Suprapubic skin (tissue), 4 donors: ENCODE results near the gene EMC8. TPM values are rescaled to one million over a fixed set of nuclear protein-coding genes. Genes with fewer than 3 reads are reported as not detected.

Source experiments
- DNase-seq, 2 donors: peaks; one replicate each; pipeline ENCODE4 v3.0.0-alpha.2; 2019; ENCODE audit warnings: low spot score in 2 of 2
- H3K27ac ChIP-seq: fragments of 200-600 bp; sonication (generic); one replicate; pipeline ENCODE4 v1.5.1; 2019
- H3K27me3 ChIP-seq: fragments of 200-600 bp; sonication (generic); one replicate; pipeline ENCODE4 v1.5.1; 2019
- H3K36me3 ChIP-seq: fragments of 200-600 bp; sonication (generic); one replicate; pipeline ENCODE4 v1.5.1; 2019
- H3K4me1 ChIP-seq: fragments of 200-600 bp; sonication (generic); one replicate; pipeline ENCODE4 v1.5.1; 2019
- H3K4me3 ChIP-seq: fragments of 200-600 bp; sonication (generic); one replicate; pipeline ENCODE4 v1.5.1; 2019; ENCODE audit warnings: mild to moderate bottlenecking
- H3K9me3 ChIP-seq: fragments of 200-600 bp; sonication (generic); one replicate; pipeline ENCODE4 v1.5.1; 2019
- CTCF ChIP-seq, 2 donors: fragments of 200-600 bp in 1 of 2; fragments of 450-650 bp in 1 of 2; sonication (generic) in 1 of 2; IDR thresholded peaks; one replicate each; pipeline ENCODE4 v1.5.1; 2016 to 2019; ENCODE audit warnings: antibody characterized with exemption in 2 of 2, mild to moderate bottlenecking in 1 of 2, moderate library complexity in 1 of 2
- EP300 ChIP-seq: sonication (generic); formaldehyde crosslinking; IDR thresholded peaks from one replicate; pipeline ENCODE4 v1.6.1; 2017; ENCODE audit warnings: antibody characterized with exemption
- POLR2A ChIP-seq, 2 donors: fragments of 450-650 bp; IDR thresholded peaks; one replicate each; pipeline ENCODE4 v1.6.1; 2017; ENCODE audit warnings: antibody characterized with exemption in 2 of 2, mild to moderate bottlenecking in 2 of 2, moderate library complexity in 2 of 2
- POLR2AphosphoS5 ChIP-seq, 3 donors: sonication (generic); formaldehyde crosslinking; IDR thresholded peaks; one replicate each; pipeline ENCODE4 v1.6.1; 2017; ENCODE audit warnings: antibody characterized with exemption in 3 of 3
- WGBS: methylation state at CpG from one replicate; pipeline ENCODE4 v1.1.5; 2018; 5-methylcytosine and 5-hydroxymethylcytosine counted together
- total RNA-seq, 4 donors: library from RNA; depleted of rRNA; stranded (reverse); fragments of >200 nt; gene quantifications; one replicate each; pipeline ENCODE4 v1.1.0, GENCODE V29; 2016

Gene EMC8
- total RNA-seq, 4 donors from 2014 or later: 20.4 to 39.5 (median 23.9) TPM

- TF ChIP-seq POLR2A (IDR thresholded peaks at IDR 0.05) (no peak), CTCF (IDR thresholded peaks at IDR 0.05) (no peak), EP300 (no peak), POLR2AphosphoS5 (IDR thresholded peaks at IDR 0.05) (no peak)
- no peak for DNase-seq
- H3K9me3 ChIP-seq: no peaks in the 10 kb centered on the region
- H3K4me1 ChIP-seq: no peaks in the 10 kb centered on the region
- H3K27ac ChIP-seq: no peak overlapping the region
- WGBS: 95% methylated on average over 2 of the region's 2 CpGs
- H3K4me3 ChIP-seq: no peak overlapping the region
- H3K27me3 ChIP-seq: no peaks in the 10 kb centered on the region
- H3K36me3 ChIP-seq: peaks cover 34% of the 10 kb centered on the region
Measured at GRCh38 chr16:85785927-85786326, 13.4 kb downstream of the EMC8 start.

DNA sequence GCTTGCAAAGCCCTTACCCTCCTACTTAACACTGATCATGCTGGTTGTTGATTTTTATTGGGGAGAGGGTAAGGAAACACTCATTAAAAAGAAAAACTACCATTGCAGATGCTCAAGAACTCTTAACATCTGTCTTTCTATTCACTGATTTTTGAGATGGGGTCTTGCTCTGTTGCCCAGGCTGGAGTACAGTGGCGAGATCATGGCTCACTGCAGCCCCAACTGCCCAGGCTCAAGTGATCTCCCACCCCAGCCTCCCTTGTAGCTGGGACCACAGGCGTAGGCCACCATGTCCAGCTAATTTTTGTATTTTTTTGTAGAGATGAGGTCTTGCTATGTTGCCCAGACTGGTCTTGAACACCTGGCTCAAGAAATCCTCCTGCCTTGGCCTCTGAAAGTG is 14.5 kb downstream of the EMC8 start:
- Histone ChIP-seq H3K36me3 (peaks cover 45% of the 10 kb centered on the region), H3K9me3 (no peaks in the 10 kb centered on the region), H3K4me1 (no peaks in the 10 kb centered on the region), H3K27ac (no peak overlapping the region), H3K27me3 (no peaks in the 10 kb centered on the region), H3K4me3 (no peak overlapping the region)
- TF ChIP-seq POLR2AphosphoS5 (IDR thresholded peaks at IDR 0.05) (no peak), POLR2A (IDR thresholded peaks at IDR 0.05) (no peak), EP300 (no peak), CTCF (IDR thresholded peaks at IDR 0.05) (no peak)
- no peak for DNase-seq
- 96% methylated on average over 2 of the region's 2 CpGs for WGBS

DNA sequence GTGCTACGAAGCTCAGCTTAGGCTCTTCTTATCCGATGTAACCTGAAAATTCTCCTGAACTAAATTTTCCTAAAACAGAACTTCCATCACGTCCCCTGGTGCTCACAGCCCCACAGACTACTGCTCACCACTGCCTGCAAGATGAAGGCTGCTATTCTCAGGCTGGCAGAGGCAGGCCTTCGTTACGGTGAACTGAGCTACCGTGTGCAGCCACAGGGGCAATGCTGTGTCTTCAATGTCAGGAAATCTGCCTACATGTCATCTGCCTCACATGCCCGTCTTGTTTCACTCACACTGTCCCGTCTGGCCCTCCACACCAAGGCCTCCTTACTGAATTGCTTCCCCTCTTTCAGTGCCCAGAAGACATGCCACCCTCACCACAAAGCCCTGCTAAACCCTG is 15.9 kb downstream of the EMC8 start:
- H3K27me3 ChIP-seq: no peaks in the 10 kb centered on the region
- no peak overlapping the region for H3K4me3 ChIP-seq
- TF ChIP-seq POLR2A (IDR thresholded peaks at IDR 0.05): no peak
- H3K9me3 ChIP-seq: no peaks in the 10 kb centered on the region
- no peak overlapping the region for H3K27ac ChIP-seq
- 91% methylated on average over 8 of the region's 8 CpGs for WGBS
- no peaks in the 10 kb centered on the region for H3K4me1 ChIP-seq
- peaks cover 53% of the 10 kb centered on the region for H3K36me3 ChIP-seq
- no peak for DNase-seq

- TF ChIP-seq POLR2AphosphoS5 (IDR thresholded peaks at IDR 0.05): no peak
- TF ChIP-seq EP300: no peak
- no peak for TF ChIP-seq POLR2A (IDR thresholded peaks at IDR 0.05)
- no peak for TF ChIP-seq CTCF (IDR thresholded peaks at IDR 0.05)
- peaks cover 48% of the 10 kb centered on the region for H3K36me3 ChIP-seq
- no peak for DNase-seq
- no peak overlapping the region for H3K4me3 ChIP-seq
- no peaks in the 10 kb centered on the region for H3K27me3 ChIP-seq
- H3K4me1 ChIP-seq: peaks cover 9% of the 10 kb centered on the region
- H3K9me3 ChIP-seq: no peaks in the 10 kb centered on the region
- whole genome bisulfite sequencing: 76% methylated on average over 6 of the region's 6 CpGs
- H3K27ac ChIP-seq: no peak overlapping the region
Measured at GRCh38 chr16:85782451-85782850, 16.9 kb downstream of the EMC8 start.

DNA sequence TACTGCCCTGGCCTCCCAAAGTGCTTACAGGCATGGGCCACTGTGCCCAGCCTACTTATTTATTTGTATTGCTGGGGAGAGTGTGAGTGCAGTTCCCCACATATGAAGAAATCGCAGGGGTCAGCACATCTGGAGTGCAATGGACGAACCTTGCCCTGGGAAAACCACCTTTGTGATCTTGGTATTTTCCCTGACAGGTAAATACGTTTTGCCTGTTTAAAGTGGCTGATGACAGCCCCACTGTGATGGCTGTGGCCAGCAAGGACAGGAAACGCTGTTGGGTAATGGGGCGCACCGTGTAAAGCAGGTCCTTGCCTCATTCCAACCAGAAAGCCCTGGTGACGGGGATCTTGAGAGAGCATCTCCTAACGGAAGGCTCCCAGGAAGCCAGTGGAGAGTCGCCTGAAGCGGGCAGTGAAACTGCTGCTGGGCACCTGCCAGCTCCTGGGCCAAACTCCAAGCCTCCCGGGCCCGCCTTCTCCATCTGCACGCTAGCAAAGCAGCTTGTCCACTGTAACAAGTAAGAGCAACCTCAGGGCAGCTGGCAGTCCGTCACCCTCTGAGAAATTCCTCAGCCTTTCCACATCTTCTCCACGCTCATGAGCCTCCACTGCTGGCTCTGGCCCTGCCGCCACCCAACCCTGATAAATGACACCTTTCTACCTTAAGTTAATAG is 17.5 kb downstream of the EMC8 start:
- Histone ChIP-seq H3K4me1 (peaks cover 9% of the 10 kb centered on the region), H3K9me3 (no peaks in the 10 kb centered on the region), H3K36me3 (peaks cover 42% of the 10 kb centered on the region), H3K4me3 (no peak overlapping the region), H3K27me3 (no peaks in the 10 kb centered on the region), H3K27ac (no peak overlapping the region)
- 71% methylated on average over 15 of the region's 16 CpGs for WGBS
- no peak for TF ChIP-seq POLR2AphosphoS5 (IDR thresholded peaks at IDR 0.05)
- no peak for TF ChIP-seq CTCF (IDR thresholded peaks at IDR 0.05)
- TF ChIP-seq POLR2A (IDR thresholded peaks at IDR 0.05): no peak
- no peak for TF ChIP-seq EP300
- DNase-seq: no peak

DNA sequence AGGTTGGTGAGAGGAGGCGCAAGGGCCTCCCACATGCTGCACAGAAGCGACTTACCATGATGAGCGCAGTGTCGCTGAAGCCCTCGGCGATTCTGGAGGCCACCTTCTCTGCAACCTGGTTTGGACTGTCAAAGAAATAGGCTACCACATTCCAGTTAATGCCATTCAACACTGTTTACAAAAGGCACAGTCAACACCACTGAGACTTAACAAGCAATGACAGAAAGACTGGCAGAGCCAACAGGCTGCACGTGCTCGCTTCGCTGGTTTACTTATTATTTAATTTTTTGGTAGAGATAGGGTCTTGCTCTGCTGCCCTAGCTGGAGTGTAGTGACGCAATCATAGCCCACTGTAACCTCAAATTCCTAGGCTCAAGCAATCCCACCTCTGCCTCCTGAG is 18.2 kb downstream of the EMC8 start:
- no peaks in the 10 kb centered on the region for H3K9me3 ChIP-seq

More for the DNA sequence above, 18.2 kb downstream of the EMC8 start:
- WGBS: 86% methylated on average over 10 of the region's 10 CpGs
- Histone ChIP-seq H3K4me1 (peaks cover 9% of the 10 kb centered on the region), H3K27me3 (no peaks in the 10 kb centered on the region), H3K4me3 (no peak overlapping the region), H3K27ac (no peak overlapping the region), H3K36me3 (peaks cover 39% of the 10 kb centered on the region)
- DNase-seq: no peak
- TF ChIP-seq POLR2AphosphoS5 (IDR thresholded peaks at IDR 0.05): no peak
- TF ChIP-seq EP300: no peak
- no peak for TF ChIP-seq POLR2A (IDR thresholded peaks at IDR 0.05)
- no peak for TF ChIP-seq CTCF (IDR thresholded peaks at IDR 0.05)
